DMS79 (cell line): Measurements from ENCODE around the gene CAMSAP2.

Experiments used
- DNase-seq: peaks from one replicate; lab custom pipeline; 2025; lab: John Stamatoyannopoulos, UW

The CAMSAP2 gene

GRCh38 chr1:200899451-200899915 is 160.8 kb downstream of the CAMSAP2 start:
- DNase-seq = no peak

GRCh38 chr1:200899954-200900867 is 161.5 kb downstream of the CAMSAP2 start:
- no peak for DNase-seq

- no peak for DNase-seq
These were observed 162.2 kb downstream of the CAMSAP2 start for GRCh38 chr1:200900877-200901276.

- DNase-seq = no peak
These were observed 162.7 kb downstream of the CAMSAP2 start for GRCh38 chr1:200901350-200901749.

- no peak for DNase-seq
These were observed 163.2 kb downstream of the CAMSAP2 start for GRCh38 chr1:200901796-200902444.

GRCh38 chr1:200903793-200904192 is 165.1 kb downstream of the CAMSAP2 start:
- no peak for DNase-seq

GRCh38 chr1:200904772-200905171 is 166.1 kb downstream of the CAMSAP2 start:
- no peak for DNase-seq

GRCh38 chr1:200905411-200906052 is 166.8 kb downstream of the CAMSAP2 start:
- DNase-seq = no peak

GRCh38 chr1:200906491-200906890 is 167.8 kb downstream of the CAMSAP2 start:
- no peak for DNase-seq

GRCh38 chr1:200907611-200908097 is 169.0 kb downstream of the CAMSAP2 start:
- no peak for DNase-seq

GRCh38 chr1:200908191-200908868 is 169.6 kb downstream of the CAMSAP2 start:
- no peak for DNase-seq

- DNase-seq = no peak
These were observed 170.4 kb downstream of the CAMSAP2 start for GRCh38 chr1:200909071-200909470.

- no peak for DNase-seq
These were observed 171.1 kb downstream of the CAMSAP2 start for GRCh38 chr1:200909757-200910239.
